ENCODE measurements around the gene RTL1.

The RTL1 gene

DNA sequence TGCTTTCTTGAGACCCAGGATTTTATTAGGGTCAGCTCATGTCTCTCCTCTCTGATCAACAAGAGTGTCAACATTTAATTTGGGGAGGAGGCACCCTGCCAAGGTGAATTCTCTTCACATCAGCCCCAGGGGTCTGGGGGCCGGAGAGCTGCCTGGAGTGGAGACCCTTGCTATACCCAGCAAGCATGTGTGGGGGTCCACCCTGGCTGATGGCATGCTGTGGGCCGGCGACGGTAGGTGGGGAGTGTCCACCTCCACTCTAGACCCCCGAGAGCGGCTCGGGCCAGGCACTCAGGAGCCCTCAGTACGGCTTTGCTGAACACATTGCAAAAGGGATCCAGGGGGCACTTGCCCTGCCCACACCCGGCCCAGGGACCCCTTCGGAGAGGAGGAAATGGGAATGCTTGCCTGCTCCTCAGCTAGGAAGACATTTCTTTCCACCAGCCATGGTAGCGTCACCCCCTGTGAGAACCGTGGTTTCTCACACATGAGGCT is 67.2 kb downstream of the RTL1 start:
- H3K4me3 ChIP-seq (ENCODE audit: low read length): no peak overlapping the region
- no peak overlapping the region for H3K27ac ChIP-seq (ENCODE audit: low read length)
- H3K9me3 ChIP-seq (replicated peaks; ENCODE audit: insufficient read depth, low read length): no peaks in the 10 kb centered on the region
- H3K9ac ChIP-seq (ENCODE audit: low read length): no peak overlapping the region
- no peak overlapping the region for H3K4me2 ChIP-seq (ENCODE audit: low read depth, low read length)
- no peaks in the 10 kb centered on the region for H3K79me2 ChIP-seq (ENCODE audit: low read length)
- no peaks in the 10 kb centered on the region for H4K20me1 ChIP-seq (ENCODE audit: insufficient read depth, low read length)
- no peaks in the 10 kb centered on the region for H3K36me3 ChIP-seq (replicated peaks; ENCODE audit: insufficient read depth, low read length)
- DNase-seq: no peak
- no peaks in the 10 kb centered on the region for H3K4me1 ChIP-seq (ENCODE audit: low read length)
- H2AFZ ChIP-seq (ENCODE audit: low read length): no peak overlapping the region
- no peaks in the 10 kb centered on the region for H3K9me2 ChIP-seq (replicated peaks; ENCODE audit: insufficient read depth, low read length)
- H3K27me3 ChIP-seq (replicated peaks; ENCODE audit: insufficient read depth, low read length): peaks cover 53% of the 10 kb centered on the region
- no peaks in the 10 kb centered on the region for H3F3A ChIP-seq (ENCODE audit: insufficient read depth, low read length)
- TF ChIP-seq EZH2 (optimal IDR thresholded peaks at IDR 0.05; ENCODE audit: low read depth, low read length) (no peak), EZH2phosphoT487 (IDR thresholded peaks at IDR 0.05; ENCODE audit: low read length) (no peak)
- TF ChIP-seq, protein P1, sequence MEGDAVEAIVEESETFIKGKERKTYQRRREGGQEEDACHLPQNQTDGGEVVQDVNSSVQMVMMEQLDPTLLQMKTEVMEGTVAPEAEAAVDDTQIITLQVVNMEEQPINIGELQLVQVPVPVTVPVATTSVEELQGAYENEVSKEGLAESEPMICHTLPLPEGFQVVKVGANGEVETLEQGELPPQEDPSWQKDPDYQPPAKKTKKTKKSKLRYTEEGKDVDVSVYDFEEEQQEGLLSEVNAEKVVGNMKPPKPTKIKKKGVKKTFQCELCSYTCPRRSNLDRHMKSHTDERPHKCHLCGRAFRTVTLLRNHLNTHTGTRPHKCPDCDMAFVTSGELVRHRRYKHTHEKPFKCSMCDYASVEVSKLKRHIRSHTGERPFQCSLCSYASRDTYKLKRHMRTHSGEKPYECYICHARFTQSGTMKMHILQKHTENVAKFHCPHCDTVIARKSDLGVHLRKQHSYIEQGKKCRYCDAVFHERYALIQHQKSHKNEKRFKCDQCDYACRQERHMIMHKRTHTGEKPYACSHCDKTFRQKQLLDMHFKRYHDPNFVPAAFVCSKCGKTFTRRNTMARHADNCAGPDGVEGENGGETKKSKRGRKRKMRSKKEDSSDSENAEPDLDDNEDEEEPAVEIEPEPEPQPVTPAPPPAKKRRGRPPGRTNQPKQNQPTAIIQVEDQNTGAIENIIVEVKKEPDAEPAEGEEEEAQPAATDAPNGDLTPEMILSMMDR (IDR thresholded peaks at IDR 0.05; ENCODE audit: low read length): no peak

DNA sequence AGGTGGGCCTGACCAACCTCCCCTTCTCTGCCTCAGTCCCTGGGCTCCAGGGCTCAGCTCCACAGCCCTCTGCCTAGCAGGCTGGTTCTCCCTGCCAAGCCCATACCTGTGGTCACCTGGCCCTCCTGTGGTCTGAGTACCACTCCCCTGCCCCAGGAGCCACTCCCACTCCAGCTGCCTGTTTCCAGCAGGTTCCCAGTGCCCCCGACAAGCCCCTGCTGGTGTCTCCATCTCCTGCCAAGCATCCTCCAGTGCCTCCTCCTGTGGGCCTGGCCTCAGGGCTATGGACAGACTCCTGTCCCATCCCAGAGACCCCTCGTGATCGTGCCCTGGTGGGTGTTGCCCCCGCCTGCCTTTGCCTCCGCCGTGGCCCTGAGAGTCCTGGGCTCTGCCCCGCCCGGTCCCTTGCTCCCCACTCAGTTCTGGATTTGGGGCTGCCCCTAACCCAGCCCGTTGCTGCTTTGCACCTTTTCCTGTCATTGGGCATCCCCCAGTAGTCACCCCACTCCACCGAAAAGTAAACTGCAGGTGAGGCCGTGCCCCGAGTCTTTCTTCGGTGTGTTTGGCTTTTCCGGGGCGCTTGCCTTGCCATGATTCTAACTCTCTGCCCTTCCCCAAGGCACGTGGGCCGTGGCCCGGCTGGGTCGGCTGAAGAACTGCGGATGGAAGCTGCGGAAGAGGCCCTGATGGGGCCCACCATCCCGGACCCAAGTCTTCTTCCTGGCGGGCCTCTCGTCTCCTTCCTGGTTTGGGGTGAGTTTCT is 67.8 kb downstream of the RTL1 start:
- Histone ChIP-seq H4K20me1 (ENCODE audit: insufficient read depth, low read length) (no peaks in the 10 kb centered on the region), H3K9me2 (replicated peaks; ENCODE audit: insufficient read depth, low read length) (no peaks in the 10 kb centered on the region), H3K27ac (ENCODE audit: low read length) (no peak overlapping the region), H3K9ac (ENCODE audit: low read length) (no peak overlapping the region), H3K27me3 (replicated peaks; ENCODE audit: insufficient read depth, low read length) (peaks cover 53% of the 10 kb centered on the region), H3K36me3 (replicated peaks; ENCODE audit: insufficient read depth, low read length) (no peaks in the 10 kb centered on the region), H2AFZ (ENCODE audit: low read length) (no peak overlapping the region), H3K79me2 (ENCODE audit: low read length) (no peaks in the 10 kb centered on the region), H3F3A (ENCODE audit: insufficient read depth, low read length) (no peaks in the 10 kb centered on the region), H3K4me3 (ENCODE audit: low read length) (no peak overlapping the region), H3K4me1 (ENCODE audit: low read length) (no peaks in the 10 kb centered on the region), H3K9me3 (replicated peaks; ENCODE audit: insufficient read depth, low read length) (no peaks in the 10 kb centered on the region), H3K4me2 (ENCODE audit: low read depth, low read length) (no peak overlapping the region)
- TF ChIP-seq, protein P1 (IDR thresholded peaks at IDR 0.05; ENCODE audit: low read length): no peak
- no peak for TF ChIP-seq EZH2 (optimal IDR thresholded peaks at IDR 0.05; ENCODE audit: low read depth, low read length)
- no peak for TF ChIP-seq EZH2phosphoT487 (IDR thresholded peaks at IDR 0.05; ENCODE audit: low read length)
- no peak for DNase-seq

DNA sequence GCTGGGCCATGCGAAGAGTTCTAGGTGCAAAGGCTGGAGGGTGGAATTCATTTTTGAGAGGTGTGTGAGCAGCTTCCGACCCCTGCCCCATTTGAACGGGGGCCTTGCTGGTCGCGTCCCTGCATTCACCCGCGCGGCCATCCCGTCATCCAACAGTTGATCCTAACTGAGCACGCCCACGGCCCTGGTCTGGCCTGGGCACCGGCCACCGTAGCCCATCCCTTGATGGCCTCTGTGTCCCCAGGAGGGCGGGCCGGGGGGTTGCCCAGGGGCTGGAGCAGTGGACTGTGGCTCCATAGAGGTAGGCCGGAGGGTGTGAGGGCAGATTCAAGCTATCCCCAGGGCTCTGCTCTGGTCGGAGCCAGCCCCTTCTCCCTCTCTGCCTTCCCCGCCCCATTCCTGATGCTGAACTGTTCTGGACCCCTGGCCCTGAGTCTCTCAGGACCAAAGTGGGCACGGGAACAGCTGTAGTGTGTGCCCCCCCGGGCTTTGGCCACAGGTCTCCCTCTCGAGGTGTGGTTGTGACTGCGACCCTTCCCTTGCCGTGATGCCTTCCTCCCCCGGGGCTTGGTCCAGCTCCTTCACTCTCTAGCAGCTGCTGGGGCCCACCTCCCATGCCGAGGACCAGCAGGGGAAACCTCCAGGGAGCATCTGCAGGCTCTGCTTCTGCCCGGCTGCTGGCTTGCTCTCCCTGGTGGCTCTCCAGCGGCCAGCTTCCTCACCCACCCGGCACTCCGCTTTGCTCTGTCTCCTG is 68.6 kb downstream of the RTL1 start:
- H3K27me3 ChIP-seq (replicated peaks; ENCODE audit: insufficient read depth, low read length): peaks cover 53% of the 10 kb centered on the region
- H3K79me2 ChIP-seq (ENCODE audit: low read length): no peaks in the 10 kb centered on the region
- H3K9me3 ChIP-seq (replicated peaks; ENCODE audit: insufficient read depth, low read length): no peaks in the 10 kb centered on the region
- H3K36me3 ChIP-seq (replicated peaks; ENCODE audit: insufficient read depth, low read length): no peaks in the 10 kb centered on the region
- H2AFZ ChIP-seq (ENCODE audit: low read length): no peak overlapping the region
- TF ChIP-seq, protein P1 (IDR thresholded peaks at IDR 0.05; ENCODE audit: low read length): no peak
- no peak overlapping the region for H3K4me3 ChIP-seq (ENCODE audit: low read length)
- H3F3A ChIP-seq (ENCODE audit: insufficient read depth, low read length): no peaks in the 10 kb centered on the region
- no peaks in the 10 kb centered on the region for H3K9me2 ChIP-seq (replicated peaks; ENCODE audit: insufficient read depth, low read length)
- no peak overlapping the region for H3K27ac ChIP-seq (ENCODE audit: low read length)
- no peaks in the 10 kb centered on the region for H3K4me1 ChIP-seq (ENCODE audit: low read length)
- H4K20me1 ChIP-seq (ENCODE audit: insufficient read depth, low read length): no peaks in the 10 kb centered on the region
- H3K4me2 ChIP-seq (ENCODE audit: low read depth, low read length): no peak overlapping the region
- no peak for DNase-seq
- no peak overlapping the region for H3K9ac ChIP-seq (ENCODE audit: low read length)
